GM20000 (cell line): ENCODE measurements around the gene HMGN1.
"Not testable (repeated sequence)": the region's sequence is repeated elsewhere in the genome, so short reads cannot be mapped to it uniquely, and the experiment has no call there.

ENCODE experiments used
- DNase-seq: peaks from one replicate; pipeline ENCODE4 v3.0.0; 2012; ENCODE audit warnings: low spot score
- CTCF ChIP-seq: IDR thresholded peaks from 2 replicates; pipeline ENCODE4 v1.5.1; 2012; ENCODE audit warnings: mild to moderate bottlenecking, control low read depth; ENCODE audit errors: extremely low read depth, missing control alignments

The HMGN1 gene

GRCh38 chr21:39379986-39380891 lies 31.4 kb upstream of the HMGN1 start:
- peak; percentile 92 for DNase-seq
- no peak for TF ChIP-seq CTCF

GRCh38 chr21:39377444-39378050 lies 28.7 kb upstream of the HMGN1 start:
- no peak for DNase-seq
- TF ChIP-seq CTCF, result no peak

- DNase-seq, result no peak
- TF ChIP-seq CTCF, result no peak
These were observed 26.6 kb upstream of the HMGN1 start for GRCh38 chr21:39375446-39375845.

GRCh38 chr21:39374046-39374445 lies 25.2 kb upstream of the HMGN1 start:
- no peak for TF ChIP-seq CTCF
- no peak for DNase-seq

GRCh38 chr21:39373634-39374033 lies 24.7 kb upstream of the HMGN1 start:
- no peak for DNase-seq
- peak; percentile 10 for TF ChIP-seq CTCF

- not testable (repeated sequence) for DNase-seq
These were observed 21.0 kb upstream of the HMGN1 start for GRCh38 chr21:39369896-39370288.

GRCh38 chr21:39367783-39368182 lies 18.9 kb upstream of the HMGN1 start:
- no peak for DNase-seq
- no peak for TF ChIP-seq CTCF
